HepG2 (cell line): ENCODE data around the gene SIRT5. TPM values are rescaled to one million over a fixed set of nuclear protein-coding genes. Genes with fewer than 3 reads are reported as not detected.

Experiments
- ATAC-seq: fragments of 200-7000 bp; cut with Tn5 transposase; 3 replicates; pipeline ENCODE4 v1.9.1; 2020; ENCODE audit warnings: mild to moderate bottlenecking, moderate library complexity
- BruUV-seq: library from RNA; stranded (reverse); fragments of 400-500 nt; replicated peaks from 2 replicates; lab custom pipeline; 2021; lab: Mats Ljungman, UMichigan
- CTCF ChIA-PET: fragments of 300-600 bp; formaldehyde crosslinking; extraction: SDS; loops from one replicate; lab custom pipeline; 2021; ENCODE audit warnings: low total read pairs, inconsistent platforms, low intra/inter-chr PET ratio; lab: Yijun Ruan, JAX
- POLR2A ChIA-PET: fragments of 350-600 bp; sonication (Branson Sonifier 250); formaldehyde crosslinking; loops from one replicate; lab custom pipeline; 2020; ENCODE audit warnings: antibody characterized with exemption, inconsistent platforms; lab: Yijun Ruan, JAX
- DNase-seq: peaks from one replicate; pipeline ENCODE4 v3.0.0-alpha.2; 2015; ENCODE audit warnings: low spot score
- FAIRE-seq: peaks from 3 replicates; lab custom pipeline; 2011; peaks lifted over from hg19 to GRCh38; lab: Jason Lieb, UNC
- H2AFZ ChIP-seq: one replicate; pipeline ENCODE4 v1.6.1; 2011; ENCODE audit warnings: low read length, inconsistent platforms
- H3K27ac ChIP-seq: fragments of 300-600 bp; 3 replicates; pipeline ENCODE4 v1.8.0; 2011; ENCODE audit warnings: mixed run types, mild to moderate bottlenecking, mixed read lengths, low read length, inconsistent platforms; ENCODE audit not compliant: insufficient read depth; ENCODE audit errors: extremely low read length
- H3K27me3 ChIP-seq, 2 experiments: fragments of 200-600 bp in 1 of 2; 2 replicates in 1 of 2; 3 replicates in 1 of 2; pipeline versions ENCODE4 v1.6.0 to v1.8.0; 2011; ENCODE audit warnings: low read length in 2 of 2, mild to moderate bottlenecking in 2 of 2, moderate library complexity in 2 of 2, inconsistent platforms in 1 of 2; ENCODE audit not compliant: insufficient read depth in 2 of 2, control insufficient read depth in 1 of 2
- H3K36me3 ChIP-seq, 2 experiments: fragments of 200-600 bp in 1 of 2; replicated peaks in 1 of 2; 2 replicates in 1 of 2; 3 replicates in 1 of 2; pipeline versions ENCODE4 v1.5.1 to v1.8.0; 2011; ENCODE audit warnings: low read length in 2 of 2, inconsistent platforms in 1 of 2; ENCODE audit not compliant: insufficient read depth in 2 of 2, control insufficient read depth in 1 of 2
- H3K4me1 ChIP-seq: 2 replicates; pipeline ENCODE4 v1.5.1; 2012; ENCODE audit warnings: low read length, inconsistent platforms; ENCODE audit not compliant: insufficient read depth
- H3K4me2 ChIP-seq: 2 replicates; pipeline ENCODE4 v1.6.0; 2011; ENCODE audit warnings: low read depth, low read length, inconsistent platforms
- H3K4me3 ChIP-seq, 3 experiments: fragments of 200-600 bp in 1 of 3; sonication (generic), shearing (Covaris generic) in 1 of 3; replicated peaks in 1 of 3; 2 replicates each; pipeline ENCODE4 v1.5.1; 2011 to 2016; ENCODE audit warnings: low read length in 3 of 3, inconsistent platforms in 2 of 3, low read depth in 2 of 3, mild to moderate bottlenecking in 2 of 3, control low read depth in 1 of 3, mixed read lengths in 1 of 3; ENCODE audit not compliant: insufficient read depth in 1 of 3
- H3K79me2 ChIP-seq: one replicate; pipeline ENCODE4 v1.6.1; 2011; ENCODE audit warnings: low read length, inconsistent platforms; ENCODE audit not compliant: insufficient read depth
- H3K9ac ChIP-seq: 2 replicates; pipeline ENCODE4 v1.6.0; 2011; ENCODE audit warnings: mild to moderate bottlenecking, low read depth, low read length, inconsistent platforms; ENCODE audit not compliant: insufficient read depth
- H3K9me3 ChIP-seq: 2 replicates; pipeline ENCODE4 v1.5.1; 2012; ENCODE audit warnings: mild to moderate bottlenecking, low read length
- H4K20me1 ChIP-seq: 2 replicates; pipeline ENCODE4 v1.6.0; 2011; ENCODE audit warnings: inconsistent platforms, mild to moderate bottlenecking, low read length, moderate library complexity; ENCODE audit not compliant: insufficient read depth
- DRAP1 ChIP-seq: IDR thresholded peaks from 2 replicates; pipeline ENCODE4 v1.6.1; 2016; ENCODE audit warnings: missing genetic modification reagents, missing compliant biosample characterization
- KDM5A ChIP-seq: fragments of 200-600 bp; sonication (generic); IDR thresholded peaks from 2 replicates; pipeline ENCODE4 v1.7.0; 2018; ENCODE audit warnings: antibody characterized with exemption, mild to moderate bottlenecking, low read length, borderline replicate concordance
- MATR3 ChIP-seq: sonication (generic); formaldehyde crosslinking; IDR thresholded peaks from 2 replicates; pipeline ENCODE4 v1.4.0; 2020; ENCODE audit warnings: missing genetic modification reagents
- NFYC ChIP-seq: IDR thresholded peaks from 2 replicates; pipeline ENCODE4 v1.6.1; 2016; ENCODE audit warnings: missing genetic modification reagents, missing compliant biosample characterization
- NR2F6 ChIP-seq, 2 experiments: IDR thresholded peaks; 2 replicates each; pipeline ENCODE4 v1.6.1; 2016; ENCODE audit warnings: antibody characterized with exemption in 1 of 2, mild to moderate bottlenecking in 1 of 2
- SAP130 ChIP-seq: IDR thresholded peaks from 2 replicates; pipeline ENCODE4 v1.6.1; 2016; ENCODE audit warnings: low read depth
- STAT6 ChIP-seq: sonication (generic); formaldehyde crosslinking; IDR thresholded peaks from 2 replicates; pipeline ENCODE4 v1.4.0; 2020; ENCODE audit warnings: missing genetic modification reagents, mild to moderate bottlenecking, borderline replicate concordance
- ZNF17 ChIP-seq: sonication (generic); formaldehyde crosslinking; IDR thresholded peaks from 2 replicates; pipeline ENCODE4 v1.5.0; 2020; ENCODE audit warnings: mild to moderate bottlenecking, missing genetic modification reagents
- ZNF543 ChIP-seq: sonication (generic); formaldehyde crosslinking; IDR thresholded peaks from 2 replicates; pipeline ENCODE4 v1.4.0; 2020; ENCODE audit warnings: mild to moderate bottlenecking, missing genetic modification reagents
- WGBS: methylation state at CpG from one replicate; pipeline ENCODE4 v1.1.6; 2017; ENCODE audit warnings: low lambda C conversion rate; 5-methylcytosine and 5-hydroxymethylcytosine counted together
- in situ Hi-C: cut with HindIII; loops from 2 replicates; pipeline ENCODE4 v1.10.0; 2017; ENCODE audit warnings: low pct_unique_long_range_greater_than_20kb; ENCODE audit not compliant: extremely low pct_ligation_motif_present
- intact Hi-C: fragments of 100-400 bp; cut with micrococcal nuclease; formaldehyde crosslinking; loops from one replicate; pipeline ENCODE4 v1.10.0; 2022; ENCODE audit not compliant: unreplicated experiment
- polyA plus RNA-seq, 8 experiments: library from polyadenylated mRNA; depleted of rRNA in 3 of 8; stranded (reverse) in 7 of 8; unstranded in 1 of 8; fragments of >200 nt; fragmentation: Illumina TruSeq in 4 of 8; extraction: Trizol in 4 of 8; gene quantifications; 2 replicates each; pipeline versions ENCODE4 v1.2.1 to v1.2.3, GENCODE V29; 2011 to 2016; ENCODE audit warnings: low read depth in 4 of 8, missing spikeins in 1 of 8, mixed read lengths in 1 of 8; ENCODE audit not compliant: insufficient read depth in 1 of 8
- total RNA-seq, 5 experiments: library from RNA; depleted of rRNA; stranded (reverse); fragments of >200 nt; fragmentation: Illumina TruSeq; extraction: Trizol; gene quantifications; 2 replicates each; pipeline ENCODE4 v1.2.3, GENCODE V29; 2016; ENCODE audit warnings: low read depth in 1 of 5

SIRT5 gene
- total and polyA plus RNA-seq, 2 of the 13 experiments (the other 11 are each of a cell fraction or from before 2014, with no cell fraction given): 14.1 to 16.6 TPM

- TF ChIP-seq STAT6 (CRISPR knock-in tag) (no peak), KDM5A (no peak), DRAP1 (CRISPR knock-in tag) (no peak), MATR3 (CRISPR knock-in tag) (no peak)
These were observed 47.4 kb upstream of the SIRT5 start (continued) for GRCh38 chr6:13526727-13527670.

- Histone ChIP-seq H3K36me3 (no peaks in the 10 kb centered on the region), H3K9ac (no peak overlapping the region), H3K27ac (no peak overlapping the region), H3K79me2 (no peaks in the 10 kb centered on the region), H2AFZ (no peak overlapping the region), H3K4me2 (no peak overlapping the region), H4K20me1 (no peaks in the 10 kb centered on the region), H3K4me3 (no peak overlapping the region), H3K27me3 (peaks cover 2 to 23% of the 10 kb centered on the region in 2 experiments; a peak in 3 of 5 replicates), H3K9me3 (no peaks in the 10 kb centered on the region), H3K4me1 (peaks cover 14% of the 10 kb centered on the region; the same call in 1 of the 2 replicates)
- no peak for FAIRE-seq
- no peak for ATAC-seq
- in situ Hi-C loops: loop anchor here (25.0 kb wide), 2 partner anchors 340 to 615 kb away; no protein-coding TSS in a partner anchor
- TF ChIP-seq ZNF543 (CRISPR knock-in tag) (no peak), NFYC (CRISPR knock-in tag) (no peak), ZNF17 (no peak), NR2F6 (IDR thresholded peaks at IDR 0.05) (no peak), NR2F6 (CRISPR knock-in tag; IDR thresholded peaks at IDR 0.05) (no peak), SAP130 (CRISPR knock-in tag) (no peak)
- POLR2A ChIA-PET: no interaction called here
- intact Hi-C loops: no loop called here
- CTCF ChIA-PET: no interaction called here
- BruUV-seq: no TSS peak
- WGBS: 64% methylated on average over 4 of the region's 4 CpGs
- no peak for DNase-seq
These were observed 46.7 kb upstream of the SIRT5 start for GRCh38 chr6:13527671-13528056.
